CD4-positive, alpha-beta T cell treated with Interleukin-15 for 4 hours (primary cell): ENCODE measurements around the gene SLC39A11.
"Not testable (repeated sequence)": the region's sequence is repeated elsewhere in the genome, so short reads cannot be mapped to it uniquely, and the experiment has no call there.

Experiments used
- DNase-seq: peaks from one replicate; pipeline ENCODE4 v3.0.0-alpha.2; 2020; ENCODE audit warnings: low spot score

The SLC39A11 gene

GRCh38 chr17:72947475-72947874 is 145.0 kb downstream of the SLC39A11 start:
- DNase-seq, result no peak

DNA sequence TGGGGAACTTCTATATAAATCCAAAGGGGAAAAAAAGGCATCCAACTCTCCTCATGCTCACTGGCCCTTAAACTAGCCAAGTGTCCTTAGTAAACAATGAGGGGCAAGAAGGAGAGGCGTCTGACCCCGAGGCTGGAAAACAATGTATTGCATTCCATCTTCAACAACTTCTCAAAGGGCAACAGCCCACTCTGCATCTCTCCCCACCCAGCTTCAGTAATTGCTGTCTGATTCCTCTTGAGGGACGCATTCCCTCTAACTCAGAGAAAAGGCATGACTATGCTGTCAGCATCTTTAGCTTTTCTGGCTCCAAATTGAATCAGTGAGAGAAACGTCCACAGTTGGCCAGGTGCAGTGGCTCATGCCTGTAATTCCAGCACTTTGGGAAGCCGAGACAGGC is 145.8 kb downstream of the SLC39A11 start:
- DNase-seq, result no peak

- DNase-seq, result no peak
Measured at GRCh38 chr17:72946156-72946555, 146.3 kb downstream of the SLC39A11 start.

DNA sequence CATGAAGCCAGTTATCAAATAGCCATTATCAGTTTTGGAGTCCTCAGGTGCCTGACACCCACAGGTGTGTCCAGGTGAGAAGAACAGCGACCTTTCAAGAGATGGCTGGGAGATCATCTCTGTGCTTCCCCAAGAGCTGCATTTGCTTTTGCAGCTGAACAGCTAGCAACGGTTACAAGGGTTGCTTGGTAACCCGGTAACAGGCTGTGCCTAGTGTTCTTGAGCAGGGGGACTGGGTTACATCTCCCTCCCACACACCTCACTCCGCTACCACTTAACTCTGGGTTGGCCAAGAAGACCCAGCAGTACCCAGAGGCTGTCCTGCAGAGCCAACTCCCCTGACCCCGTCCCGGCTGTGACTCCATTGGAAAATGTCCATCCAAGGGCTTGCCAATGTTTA is 147.0 kb downstream of the SLC39A11 start:
- DNase-seq, result no peak

DNA sequence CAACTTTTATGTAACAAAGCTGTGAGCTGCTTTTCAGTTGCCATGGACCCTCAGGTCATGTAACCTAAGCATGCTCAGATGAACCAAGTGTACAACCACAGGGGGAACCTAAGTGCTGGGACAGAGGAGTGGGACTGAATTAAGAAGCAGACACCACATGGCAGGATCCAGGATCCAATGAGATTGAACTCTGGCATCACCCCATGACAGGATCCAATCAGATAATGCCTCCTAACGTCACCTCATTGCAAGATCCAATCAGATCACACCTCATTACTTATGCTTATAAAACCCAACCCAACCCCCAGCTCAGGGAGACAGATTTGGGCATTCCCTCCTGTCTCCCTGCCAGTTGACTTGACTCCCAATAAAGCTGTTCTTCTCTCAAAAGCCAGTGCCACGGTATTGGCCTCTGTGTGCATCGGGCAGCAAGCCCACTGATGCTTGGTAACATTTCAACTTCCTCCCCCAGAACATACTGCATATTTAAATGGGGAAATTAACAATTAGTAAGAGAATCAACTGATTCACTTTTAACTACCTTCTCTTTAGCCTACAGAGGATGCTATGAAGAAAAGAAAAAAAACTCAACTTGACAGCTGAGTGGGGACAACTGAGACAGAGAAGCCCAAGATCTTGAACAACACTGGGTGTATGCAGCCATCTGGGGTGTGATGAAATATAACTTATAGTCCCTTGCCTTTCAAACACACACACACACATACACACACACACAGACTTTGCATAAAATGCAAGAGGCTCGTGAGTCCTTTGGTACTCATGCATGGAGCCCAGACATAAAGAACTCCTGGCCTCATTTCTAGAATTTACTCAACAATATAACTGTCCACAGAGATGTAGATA is 148.4 kb downstream of the SLC39A11 start:
- DNase-seq, result no peak

DNA sequence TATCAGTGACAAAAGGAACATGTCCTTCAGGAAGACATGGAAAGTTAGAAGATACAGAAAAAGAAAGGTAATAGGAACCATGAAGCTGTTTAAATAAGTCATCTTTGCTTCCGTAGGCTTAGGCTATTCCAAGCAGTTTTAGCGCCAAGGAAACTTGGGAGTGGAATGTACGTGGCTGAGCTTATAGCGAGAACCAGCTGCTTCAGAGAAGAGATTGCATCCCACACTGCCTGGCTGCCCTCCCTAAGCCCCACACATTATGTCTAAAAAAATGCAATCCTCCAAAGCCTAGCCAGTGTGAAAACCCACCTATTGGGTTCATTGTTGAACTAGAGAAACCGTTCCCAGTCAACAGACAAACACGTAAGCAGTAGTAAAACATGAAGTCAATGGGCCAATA is 149.9 kb downstream of the SLC39A11 start:
- DNase-seq, result no peak

DNA sequence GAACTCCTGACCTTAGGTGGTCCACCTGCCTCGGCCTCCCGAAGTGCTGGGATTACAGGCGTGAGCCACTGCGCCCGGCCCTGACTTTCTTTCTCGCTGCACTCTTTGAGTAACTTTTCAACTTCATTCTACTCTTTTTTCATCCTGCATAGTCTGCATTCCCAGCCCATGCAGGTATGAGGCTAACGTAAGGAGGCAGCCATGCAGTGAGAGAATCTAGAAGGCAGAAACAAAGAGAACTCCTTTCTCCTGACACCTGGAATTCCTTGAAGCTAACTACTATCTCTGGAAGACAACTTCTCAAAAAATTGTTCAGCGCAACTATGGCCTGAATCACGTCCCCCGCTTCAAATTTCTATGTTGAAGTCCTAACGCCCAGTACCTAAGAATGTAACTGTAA is 152.0 kb downstream of the SLC39A11 start:
- no peak for DNase-seq

DNA sequence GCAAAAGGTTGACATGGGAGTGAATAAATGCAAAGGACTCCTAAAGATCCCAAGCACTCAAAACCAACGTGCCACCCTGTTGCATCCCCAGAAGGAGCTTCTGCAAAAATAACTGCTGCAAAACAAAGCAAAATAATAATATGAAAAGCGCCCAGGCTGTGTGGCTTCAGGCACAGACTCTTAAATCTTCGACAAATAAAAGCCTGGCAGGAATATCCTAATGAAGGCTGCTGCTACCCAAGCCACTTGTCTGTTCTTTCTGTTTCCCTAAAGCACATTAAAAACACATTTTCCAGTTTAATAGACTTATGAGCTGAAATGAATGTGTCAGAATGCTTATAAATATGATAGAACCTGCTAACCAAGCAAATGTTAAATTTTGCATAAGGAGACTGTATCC is 154.0 kb downstream of the SLC39A11 start:
- no peak for DNase-seq

DNA sequence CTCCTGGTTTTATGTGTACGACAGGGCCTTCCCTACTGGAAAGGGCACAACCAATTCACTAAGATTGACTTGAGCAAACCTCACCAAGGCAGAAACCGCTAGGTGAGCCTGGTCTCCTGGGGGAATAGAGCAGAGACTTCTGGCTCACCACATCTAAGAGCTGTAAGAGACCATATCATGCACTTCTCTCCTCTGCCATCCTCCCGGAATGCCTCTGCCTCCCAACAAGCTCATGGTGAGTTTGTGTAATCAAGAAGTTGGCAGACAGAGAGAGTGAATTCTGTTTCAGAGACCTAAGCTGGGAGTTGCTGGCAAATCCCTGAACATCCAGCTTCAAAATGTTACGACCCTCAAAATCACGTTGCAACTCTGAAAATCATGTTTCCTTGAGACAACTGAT is 154.8 kb downstream of the SLC39A11 start:
- DNase-seq, result no peak

DNA sequence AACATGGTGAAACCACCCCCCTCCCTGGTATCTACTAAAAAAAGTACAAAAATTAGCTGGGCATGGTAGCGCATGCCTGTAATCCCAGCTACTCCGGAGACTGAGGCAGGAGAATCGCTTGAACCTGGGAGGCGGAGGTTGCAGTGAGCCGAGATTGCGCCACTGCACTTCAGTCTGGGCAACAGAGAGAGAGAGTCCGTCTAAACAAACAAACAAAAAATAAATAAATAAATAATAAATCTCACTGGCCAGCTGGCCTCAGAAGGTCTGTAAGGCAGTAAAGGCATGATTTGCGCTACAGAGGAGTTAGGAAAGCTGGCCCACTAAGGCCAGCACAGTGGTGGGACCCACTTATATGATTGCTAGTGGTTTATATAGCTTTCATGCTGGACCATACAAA is 155.2 kb downstream of the SLC39A11 start:
- not testable (repeated sequence) for DNase-seq

GRCh38 chr17:72935984-72936383 is 156.5 kb downstream of the SLC39A11 start:
- DNase-seq, result no peak

DNA sequence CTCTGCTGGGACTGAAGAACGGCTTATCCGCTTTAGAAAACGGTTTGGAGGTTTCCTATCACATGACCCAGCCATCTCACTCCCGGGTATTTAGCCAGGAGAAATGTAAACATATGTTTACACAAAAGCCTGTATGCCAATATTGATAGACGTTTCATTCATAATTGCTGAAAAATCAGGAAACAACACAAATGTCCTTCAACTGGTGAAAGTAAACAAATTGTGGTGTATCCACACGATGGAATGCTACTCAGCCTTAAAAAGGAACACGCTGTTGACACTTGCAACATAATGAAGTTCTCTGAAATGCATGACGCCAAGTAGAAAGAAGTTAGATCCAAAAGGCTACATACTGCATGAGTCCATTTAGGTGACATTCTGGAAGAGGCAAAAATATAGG is 157.6 kb downstream of the SLC39A11 start:
- no peak for DNase-seq

DNA sequence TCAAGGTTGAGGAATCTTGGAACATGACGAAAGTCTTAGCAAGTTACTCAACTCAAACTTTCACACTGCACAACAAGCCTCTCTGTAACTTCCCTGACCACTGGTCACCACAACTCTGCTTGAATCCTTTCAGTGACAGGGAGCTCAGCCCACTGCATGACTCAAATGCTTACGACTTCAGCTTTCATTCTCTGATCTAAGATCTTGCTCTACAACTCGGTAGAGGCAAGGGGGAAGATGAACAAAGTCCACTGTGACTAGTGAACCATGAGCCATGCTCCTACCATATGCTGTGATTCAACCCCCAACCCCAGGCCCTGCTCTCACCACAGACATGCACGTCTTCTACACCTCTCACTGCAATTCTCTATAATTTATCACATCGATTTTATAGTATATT is 160.9 kb downstream of the SLC39A11 start:
- no peak for DNase-seq

DNA sequence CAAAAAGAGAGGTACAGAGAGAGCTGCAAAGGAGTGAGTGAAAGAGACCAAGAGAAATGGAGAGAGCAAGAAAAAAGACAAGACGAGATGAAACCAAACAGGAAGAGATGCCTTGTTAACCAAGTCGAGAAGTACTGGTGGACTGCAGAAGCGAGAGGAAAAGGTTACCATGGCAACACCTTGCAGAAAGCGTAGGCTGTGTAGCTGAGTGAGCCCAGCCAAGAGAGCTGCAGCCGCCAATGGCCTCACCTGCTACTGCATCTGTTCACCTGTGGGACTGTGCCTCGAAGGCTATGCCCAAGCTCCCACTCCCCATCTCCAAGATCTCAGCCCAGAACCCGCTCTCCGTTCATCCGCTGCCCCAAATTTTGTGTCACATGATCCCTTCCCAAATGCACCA is 161.3 kb downstream of the SLC39A11 start:
- DNase-seq, result no peak

DNA sequence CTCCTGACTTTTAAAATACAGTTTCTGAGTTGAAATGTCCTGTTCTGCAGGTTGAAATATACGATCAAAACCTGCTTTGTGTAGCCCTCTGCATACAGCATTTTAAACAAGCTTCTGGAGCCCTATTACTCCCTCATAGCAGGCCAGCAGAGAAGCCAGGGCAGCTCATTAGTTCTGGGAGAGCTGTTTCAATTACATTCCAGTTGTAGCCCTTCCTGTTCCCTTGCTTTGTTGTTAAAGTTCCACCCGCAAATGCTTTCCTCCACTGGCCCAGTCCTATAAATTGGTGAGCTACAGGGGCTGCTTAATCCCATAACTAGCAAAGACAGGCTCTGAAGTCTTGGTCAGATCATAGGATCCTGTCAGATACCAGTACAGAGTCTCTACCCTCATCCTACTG is 162.5 kb downstream of the SLC39A11 start:
- DNase-seq, result no peak

GRCh38 chr17:72928454-72929136 is 163.9 kb downstream of the SLC39A11 start:
- no peak for DNase-seq

DNA sequence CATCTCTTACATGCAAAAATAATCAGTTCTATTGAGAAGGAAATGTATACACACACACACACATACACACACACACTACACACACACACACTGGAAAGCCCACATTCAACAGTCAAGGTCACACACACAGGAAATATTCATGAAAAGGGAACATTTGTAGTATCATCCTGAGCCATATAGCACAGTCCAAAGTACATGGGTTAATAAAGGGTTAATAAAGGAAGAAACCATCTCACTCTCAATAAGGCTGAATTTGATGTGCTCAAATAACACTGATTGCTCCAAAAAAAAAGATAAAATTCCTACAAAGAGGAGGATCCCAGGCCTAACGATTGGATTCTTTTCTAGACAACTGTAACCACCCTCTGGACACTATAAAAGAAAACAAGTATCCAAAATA is 164.7 kb downstream of the SLC39A11 start:
- DNase-seq, result no peak

- no peak for DNase-seq
Measured at GRCh38 chr17:72927146-72927545, 165.3 kb downstream of the SLC39A11 start.

DNA sequence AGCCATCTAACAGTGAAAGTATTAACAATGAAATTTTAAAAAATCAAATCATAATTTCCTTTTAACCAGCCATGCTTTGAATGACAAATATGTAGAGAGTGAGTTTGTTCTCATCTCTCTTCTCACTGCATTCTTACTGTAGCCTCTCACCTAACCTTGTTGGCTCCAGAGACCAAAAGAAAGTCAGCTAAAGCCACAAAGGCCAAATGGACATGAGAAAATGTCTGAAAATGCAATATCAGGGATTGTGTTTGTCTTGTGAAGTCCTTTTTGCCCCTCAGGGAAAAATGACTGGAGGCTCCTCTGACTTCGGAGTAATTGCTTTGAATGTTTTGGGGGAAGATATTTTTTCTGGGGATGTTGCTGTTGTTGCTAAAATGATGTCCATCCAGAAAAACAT is 166.3 kb downstream of the SLC39A11 start:
- no peak for DNase-seq

GRCh38 chr17:72924196-72924595 is 168.3 kb downstream of the SLC39A11 start:
- no peak for DNase-seq

- DNase-seq, result no peak
Measured at GRCh38 chr17:72922219-72922618, 170.3 kb downstream of the SLC39A11 start.

DNA sequence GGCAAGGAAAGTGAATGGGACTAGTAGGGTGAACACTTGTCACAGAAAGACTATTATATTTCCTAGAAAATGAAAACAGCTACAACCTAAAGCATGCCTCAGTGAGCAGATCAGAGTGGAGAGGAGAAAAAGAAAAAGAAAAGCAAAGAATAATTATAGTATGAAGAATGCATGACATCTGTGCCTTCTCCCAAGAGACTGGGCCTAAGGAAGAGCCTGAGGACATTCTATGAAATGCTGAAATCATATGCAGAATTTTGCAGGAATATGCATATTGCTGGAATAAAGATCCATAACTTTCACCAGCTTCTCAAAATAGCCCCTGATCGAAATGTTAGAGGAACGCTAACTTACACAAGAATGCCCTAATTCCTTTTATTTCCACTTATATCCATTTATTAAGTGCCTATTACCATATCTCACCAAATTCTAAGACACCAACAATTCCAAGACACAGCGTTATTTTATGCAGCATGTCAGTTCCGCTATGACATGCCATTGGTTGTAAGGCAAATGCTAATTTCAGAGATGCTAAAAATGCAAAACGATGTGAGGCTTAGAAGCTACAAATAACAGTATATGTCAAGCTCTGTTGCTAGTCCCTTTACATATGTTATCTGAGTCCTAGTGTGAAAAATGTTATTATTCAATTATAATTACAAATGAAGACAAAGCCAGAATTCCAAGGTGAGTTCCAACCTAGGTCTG is 171.0 kb downstream of the SLC39A11 start:
- no peak for DNase-seq

DNA sequence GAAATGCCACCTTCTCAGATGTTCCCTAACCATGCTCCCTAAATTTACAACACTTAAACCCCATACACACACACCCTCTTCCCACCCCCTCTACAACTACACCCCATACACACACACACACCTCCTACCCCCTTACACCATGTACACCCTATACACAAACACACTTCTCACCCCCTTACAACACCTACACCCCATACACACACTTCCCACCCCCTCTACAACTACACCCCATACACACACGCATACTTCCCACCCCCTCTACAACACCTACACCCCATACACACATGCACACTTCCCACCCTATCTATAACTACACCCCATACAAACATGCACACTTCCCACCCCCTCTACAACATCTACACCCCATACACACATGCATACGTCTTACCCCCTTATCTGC is 172.0 kb downstream of the SLC39A11 start:
- no peak for DNase-seq
